NAMALWA (cell line): ENCODE results near the gene HHAT.
"Not testable (repeated sequence)": the region's sequence is repeated elsewhere in the genome, so short reads cannot be mapped to it uniquely, and the experiment has no call there.

Source experiments
- DNase-seq: peaks from one replicate; pipeline ENCODE4 v3.0.0-alpha.2; 2015; ENCODE audit warnings: low spot score

Gene HHAT

DNA sequence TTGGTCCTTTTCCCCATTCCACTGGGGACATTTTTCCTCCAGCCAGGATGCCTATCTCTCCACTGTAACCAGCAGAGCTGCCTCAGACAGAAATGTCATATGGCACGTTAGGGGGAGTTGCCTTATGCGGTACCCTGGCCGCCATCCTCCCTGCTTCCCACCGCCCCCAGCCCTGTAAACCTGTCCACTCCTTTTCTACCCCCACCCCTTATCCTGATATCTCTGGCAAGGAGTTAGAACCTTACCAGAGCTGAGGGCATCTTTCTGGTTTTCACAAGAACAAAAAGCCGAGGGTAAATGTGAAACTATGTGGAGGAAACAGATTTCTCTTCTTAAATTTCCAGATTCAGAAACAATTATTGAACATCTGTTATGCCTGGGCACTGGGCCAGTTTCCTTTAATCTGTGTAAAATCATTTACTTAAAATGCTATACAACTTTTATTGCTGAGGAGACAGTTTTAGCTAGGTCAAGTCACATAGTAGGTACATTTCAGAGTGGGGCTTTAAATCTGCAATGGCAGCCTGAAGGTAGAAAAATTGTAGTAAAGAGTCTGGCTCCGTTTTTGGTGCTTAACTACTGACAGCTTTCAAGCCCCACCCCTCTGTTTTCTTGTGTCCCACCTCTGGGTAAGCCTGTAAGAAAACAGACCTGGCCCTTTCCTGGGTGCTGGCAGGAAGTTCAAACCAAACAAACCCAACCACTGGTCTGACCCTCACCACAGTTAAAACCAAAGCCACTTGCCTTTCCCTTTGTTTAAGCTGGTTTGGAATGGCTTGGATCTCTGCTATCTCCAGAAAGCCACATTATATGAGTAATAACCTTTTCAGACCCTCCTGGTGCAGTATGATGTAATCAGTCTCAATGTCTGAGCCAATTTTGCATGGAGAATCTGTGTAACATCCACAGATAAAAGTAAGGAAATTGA is 319.0 kb downstream of the HHAT start:
- no peak for DNase-seq

DNA sequence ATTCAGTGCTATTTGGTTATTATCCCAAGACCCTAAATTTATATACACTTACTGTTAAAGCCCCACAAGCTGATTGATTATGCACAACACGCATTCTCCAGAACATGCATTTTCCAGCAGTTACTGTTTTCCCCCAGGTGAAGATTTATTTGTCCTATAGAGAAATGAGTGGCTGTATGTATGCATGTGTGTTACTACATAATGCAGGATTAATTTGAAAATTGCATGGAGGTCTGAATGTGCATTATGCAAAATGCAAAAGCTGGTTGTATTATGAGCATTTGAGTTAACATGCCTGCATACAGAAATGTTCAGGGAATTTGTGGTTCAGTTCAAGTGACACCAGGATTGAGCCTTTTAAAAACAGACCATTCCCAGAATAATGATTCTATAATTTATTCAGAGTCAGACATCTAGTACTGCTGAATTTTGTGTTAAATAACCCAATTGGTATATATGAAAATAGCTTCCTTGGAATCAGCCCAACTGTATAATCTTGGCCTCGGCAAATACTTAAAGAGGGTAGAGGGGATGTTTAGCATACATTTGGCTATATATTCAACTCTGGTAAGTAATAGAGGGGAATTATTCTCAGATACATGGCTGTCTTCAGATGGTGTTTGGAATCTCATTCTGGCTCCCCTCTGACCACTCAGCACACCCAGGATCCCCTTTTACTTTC is 320.0 kb downstream of the HHAT start:
- DNase-seq = no peak

DNA sequence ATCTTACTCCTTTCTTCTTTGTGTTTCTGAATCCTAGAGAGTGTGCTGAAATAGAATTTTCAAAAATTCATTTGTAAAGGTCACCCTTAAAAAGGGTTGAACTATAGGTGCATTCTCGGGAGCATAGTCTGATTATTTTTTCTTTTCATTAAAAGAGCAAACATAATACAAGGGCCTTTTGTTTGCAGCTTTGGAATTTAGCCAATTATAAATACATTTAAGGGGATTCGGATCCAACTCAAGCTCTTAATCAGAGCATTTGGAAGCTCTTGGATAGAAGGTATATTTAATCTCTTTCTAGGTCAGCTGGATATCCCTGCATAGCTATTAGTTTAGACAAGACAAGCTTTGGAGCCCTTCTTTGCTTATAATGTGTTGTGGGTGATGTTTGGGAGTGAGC is 321.7 kb downstream of the HHAT start:
- no peak for DNase-seq

DNA sequence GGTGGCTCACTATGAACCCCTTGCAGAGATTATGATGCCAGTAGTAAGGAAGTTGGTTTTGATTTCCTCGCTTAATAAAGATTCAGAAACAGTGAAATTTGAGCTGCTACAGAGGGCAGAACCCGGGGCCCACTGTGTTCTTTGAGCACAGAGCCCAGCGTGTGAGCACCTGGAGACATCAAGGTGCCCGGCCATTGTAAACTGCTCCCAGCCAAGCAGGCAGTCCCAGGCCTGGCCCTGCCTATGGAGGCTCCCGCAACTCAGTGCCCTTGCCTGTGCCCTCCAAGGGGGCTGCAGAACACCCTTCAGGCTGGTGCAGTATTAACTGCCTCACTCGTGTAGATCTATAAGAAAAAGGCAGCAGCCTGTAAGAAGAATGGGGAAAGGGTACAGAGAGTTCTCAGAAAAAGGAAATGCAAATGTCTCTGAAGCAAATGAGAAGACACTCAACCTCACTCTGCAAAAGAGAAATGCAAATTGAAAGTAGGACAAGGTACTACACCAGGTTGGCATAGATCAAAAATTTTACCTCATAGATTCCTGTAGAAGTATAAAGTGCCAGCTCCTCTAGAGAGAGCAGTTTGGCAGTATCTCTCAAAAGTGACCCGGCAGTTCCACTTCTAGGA is 323.7 kb downstream of the HHAT start:
- DNase-seq = no peak

DNA sequence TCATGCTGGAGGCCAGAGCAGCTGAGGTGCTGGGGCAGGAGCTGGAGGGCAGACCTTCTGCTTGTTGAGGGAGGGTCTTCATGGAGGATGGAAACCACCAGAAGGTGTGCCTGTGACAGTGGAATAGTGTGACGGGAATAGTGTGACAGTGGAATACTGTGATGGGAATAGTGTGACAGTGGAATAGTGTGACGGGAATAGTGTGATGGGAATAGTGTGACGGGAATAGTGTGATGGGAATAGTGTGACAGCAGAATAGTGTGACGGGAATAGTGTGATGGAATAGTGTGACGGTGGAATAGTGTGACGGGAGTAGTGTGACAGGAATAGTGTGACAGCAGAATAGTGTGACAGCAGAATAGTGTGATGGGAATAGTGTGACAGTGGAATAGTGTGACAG is 325.1 kb downstream of the HHAT start:
- peak; percentile 31 for DNase-seq

DNA sequence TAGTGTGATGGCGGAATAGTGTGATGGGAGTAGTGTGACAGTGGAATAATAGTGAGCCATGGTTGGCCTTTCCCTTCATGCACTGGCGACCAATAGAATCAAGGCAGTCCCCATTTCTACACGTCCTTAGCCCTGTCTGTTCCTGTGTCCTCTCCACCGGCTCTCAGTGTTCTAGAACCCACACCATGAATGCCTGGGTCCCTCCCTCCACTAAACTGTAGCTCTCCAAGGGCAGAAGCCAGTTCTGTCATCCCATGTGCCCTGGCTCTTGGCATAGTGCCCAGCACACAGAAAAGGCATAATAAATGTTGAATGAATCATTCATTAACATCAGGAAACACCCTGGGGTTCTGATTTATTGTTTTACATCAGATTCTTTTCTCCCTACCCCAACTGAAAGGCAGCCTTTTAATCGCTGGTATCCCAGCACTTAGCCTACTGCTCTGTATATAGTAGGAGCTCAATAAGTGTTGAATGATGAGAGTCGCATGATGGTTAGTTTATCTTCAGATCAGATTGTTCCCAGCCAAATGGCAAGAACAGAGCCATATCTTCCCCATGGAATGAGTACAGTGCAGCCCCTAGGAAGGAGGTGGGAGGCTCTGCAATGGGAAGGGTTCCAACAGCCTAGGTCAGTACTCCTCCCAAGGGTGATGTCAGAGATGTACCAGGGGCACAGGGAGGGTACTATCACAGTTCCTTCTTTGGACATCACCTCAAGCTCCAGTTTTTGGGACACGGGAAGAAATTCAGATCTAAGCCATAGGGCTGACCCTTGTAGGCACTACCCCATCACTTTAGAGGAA is 325.7 kb downstream of the HHAT start:
- DNase-seq = peak; percentile 19

DNA sequence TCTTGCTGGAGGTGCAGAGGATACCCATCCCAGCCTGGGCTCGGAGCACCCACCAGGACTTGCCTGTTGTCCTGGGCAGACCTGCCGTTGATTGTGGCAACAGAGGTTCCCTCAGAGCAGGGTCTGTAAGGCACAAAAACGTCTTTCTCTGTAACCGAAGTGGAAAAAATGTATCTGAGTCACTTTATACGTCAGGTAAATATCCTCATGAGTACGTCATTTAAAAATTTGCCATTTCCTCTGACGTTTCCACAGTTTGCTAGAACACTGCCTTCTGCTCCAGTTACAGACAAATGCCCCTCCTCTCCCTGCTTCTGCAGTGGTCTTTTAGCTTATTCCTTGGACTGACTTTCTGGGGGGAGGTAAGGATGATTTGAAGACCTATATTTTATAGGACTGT is 326.8 kb downstream of the HHAT start:
- DNase-seq = no peak

DNA sequence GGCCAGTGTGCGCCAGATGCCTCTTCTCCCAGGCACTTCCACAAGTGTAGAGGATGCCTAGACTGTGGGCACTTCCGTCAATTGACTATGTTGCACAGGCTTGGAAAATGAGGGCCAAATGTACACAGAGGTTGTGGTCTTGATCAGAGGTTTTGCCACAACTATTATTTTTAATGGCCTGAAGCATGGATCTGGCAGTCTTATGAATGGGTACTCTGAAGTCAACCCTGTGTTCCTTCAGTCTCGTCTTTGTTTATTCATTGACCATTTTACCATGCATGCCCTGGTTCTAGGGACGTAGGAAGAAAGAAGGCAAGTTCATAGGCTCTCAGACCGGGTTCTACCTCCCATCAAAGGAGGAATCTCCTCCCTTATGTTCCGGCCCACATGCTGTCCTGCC is 329.1 kb downstream of the HHAT start:
- no peak for DNase-seq

DNA sequence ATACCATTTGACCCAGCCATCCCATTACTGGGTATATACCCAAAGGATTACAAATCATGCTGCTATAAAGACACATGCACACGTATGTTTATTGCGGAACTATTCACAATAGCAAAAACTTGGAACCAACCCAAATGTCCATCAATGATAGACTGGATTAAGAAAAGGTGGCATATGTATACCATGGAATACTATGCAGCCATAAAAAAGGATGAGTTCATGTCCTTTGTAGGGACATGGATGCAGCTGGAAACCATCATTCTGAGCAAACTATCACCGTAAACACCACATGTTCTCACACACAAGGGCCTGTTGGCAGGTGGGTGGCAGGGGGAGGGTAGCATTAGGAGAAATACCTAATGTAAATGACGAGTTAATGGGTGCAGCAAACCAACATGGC is 332.8 kb downstream of the HHAT start:
- not testable (repeated sequence) for DNase-seq

DNA sequence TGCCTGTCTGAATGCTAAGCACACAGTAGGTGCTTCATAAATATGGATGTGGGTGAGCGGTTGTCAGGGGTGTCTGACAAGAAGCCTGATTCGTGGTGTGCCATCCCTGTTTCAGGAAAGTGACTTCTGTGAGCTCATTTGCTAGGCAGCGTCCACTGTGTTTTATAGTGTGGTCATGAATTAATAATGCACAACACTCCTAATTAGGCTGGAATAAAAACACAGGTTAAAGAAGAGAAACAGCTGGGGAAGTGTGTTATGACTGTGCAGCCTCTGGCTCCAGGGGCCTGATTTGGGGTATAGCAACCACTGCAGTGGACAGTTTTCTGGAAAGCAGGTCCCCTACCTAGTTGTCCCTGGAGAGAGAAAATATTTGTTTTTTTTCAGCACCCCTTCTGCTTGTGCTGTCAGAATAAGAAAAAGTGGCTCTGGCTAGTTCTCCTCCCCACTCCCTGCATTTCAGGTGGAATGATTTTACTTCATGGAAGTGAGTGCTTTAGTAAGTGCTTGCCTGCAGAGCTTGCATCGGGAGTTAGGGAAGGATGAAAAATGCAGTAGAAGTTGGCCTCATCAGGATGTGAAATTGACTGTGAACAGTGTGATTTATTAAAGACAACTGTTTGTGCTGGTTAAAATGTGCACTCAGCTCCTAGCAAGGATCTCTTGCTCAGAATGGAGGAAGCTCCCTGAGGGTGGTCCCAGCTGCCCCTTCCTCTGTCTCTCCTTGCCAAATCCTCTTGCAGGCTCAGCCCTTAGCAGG is 333.8 kb downstream of the HHAT start:
- no peak for DNase-seq

DNA sequence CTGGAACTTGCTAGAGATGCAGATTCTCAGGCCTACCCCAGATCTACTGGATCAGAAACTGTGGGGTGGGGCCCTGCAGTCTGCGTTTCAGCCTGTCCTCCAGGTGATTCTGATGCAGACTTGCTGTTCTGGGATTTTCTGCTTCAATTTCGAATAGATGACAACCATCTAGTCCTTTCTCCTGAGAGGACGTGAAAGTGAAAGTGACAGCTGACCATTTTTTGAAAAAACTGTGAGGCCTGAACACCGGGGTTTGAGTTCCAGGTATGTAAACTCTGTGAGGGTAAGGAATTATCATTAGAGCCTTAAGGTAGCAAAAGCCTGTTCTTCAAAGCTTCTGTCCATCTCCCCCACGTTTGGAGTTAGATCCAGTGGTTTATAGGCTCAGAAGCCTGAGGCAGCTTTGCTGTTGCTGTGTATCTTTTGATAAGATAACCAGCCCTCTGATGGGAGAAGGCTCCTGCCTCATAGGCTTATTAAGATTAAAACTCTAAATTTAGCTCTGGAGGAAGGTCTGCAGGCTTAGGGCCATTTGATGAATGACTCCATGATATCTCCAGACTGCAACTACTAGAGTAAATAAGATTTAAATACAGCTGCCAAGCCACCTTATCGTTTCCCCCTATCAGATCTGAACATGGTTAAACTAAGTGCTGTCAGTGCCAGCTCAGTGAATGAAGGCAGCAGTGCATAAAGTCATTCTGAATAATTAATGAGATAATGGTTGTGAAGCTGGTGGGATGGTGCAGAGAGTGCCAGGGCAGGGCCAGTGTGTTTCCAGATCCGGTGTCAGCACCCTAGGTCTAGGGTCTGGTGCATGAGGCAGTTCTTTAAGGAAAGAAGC is 335.2 kb downstream of the HHAT start:
- DNase-seq = no peak

DNA sequence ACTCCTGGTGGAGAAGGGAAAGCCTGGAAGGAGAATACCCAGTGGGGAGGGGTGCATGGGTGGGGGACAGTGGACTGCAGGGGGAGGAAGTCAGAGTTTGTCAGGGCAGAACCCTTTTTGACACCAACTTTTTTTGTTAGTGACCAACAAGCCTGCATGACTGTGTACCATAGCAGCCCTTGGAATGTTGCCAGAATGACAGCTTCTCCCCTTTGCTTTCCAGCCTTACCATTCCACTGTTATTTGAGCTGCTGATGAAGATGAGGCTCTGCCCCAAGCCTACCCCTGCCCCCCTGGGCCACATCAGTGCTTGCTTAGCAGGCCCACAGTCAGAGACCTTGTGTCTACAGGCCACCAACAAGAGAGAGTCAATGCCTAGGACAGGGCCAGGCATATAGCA is 341.2 kb downstream of the HHAT start:
- no peak for DNase-seq

DNA sequence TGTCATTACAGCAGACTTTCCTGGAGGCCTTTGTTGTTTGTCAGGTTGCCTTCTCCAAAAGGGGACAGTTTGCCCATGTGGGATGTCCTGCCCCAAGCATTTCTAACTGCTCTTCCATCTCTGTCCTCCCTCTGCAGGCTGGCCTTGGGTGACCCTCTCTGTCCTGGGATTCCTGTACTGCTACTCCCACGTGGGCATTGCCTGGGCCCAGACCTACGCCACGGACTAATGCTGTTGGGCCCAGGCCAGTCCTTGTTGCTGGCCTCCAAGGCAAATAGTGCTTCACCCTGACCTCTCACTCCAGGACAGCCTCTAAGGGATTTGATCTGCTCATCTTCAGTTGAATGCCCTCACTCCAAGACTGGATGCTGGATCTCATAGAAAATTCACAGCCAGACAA is 345.4 kb downstream of the HHAT start:
- DNase-seq = no peak

DNA sequence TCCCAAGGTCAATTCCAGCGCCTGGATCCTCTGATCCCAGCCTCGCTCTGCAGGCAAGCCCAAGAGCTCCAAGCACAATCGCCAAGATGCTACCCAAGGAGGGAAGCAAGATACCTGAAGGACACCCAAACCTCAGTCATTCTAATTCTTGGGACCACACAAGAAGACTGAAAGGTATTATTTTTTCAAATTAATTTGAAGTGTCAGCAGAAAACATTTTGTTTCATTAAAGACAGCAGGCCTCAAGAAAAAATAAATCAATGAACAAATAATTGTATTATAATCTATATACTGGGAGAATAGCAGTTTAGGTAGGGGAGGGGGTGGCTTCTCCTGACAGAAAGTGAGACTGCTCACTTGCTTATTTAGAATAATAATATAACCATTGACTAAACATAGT is 347.8 kb downstream of the HHAT start:
- DNase-seq = no peak

DNA sequence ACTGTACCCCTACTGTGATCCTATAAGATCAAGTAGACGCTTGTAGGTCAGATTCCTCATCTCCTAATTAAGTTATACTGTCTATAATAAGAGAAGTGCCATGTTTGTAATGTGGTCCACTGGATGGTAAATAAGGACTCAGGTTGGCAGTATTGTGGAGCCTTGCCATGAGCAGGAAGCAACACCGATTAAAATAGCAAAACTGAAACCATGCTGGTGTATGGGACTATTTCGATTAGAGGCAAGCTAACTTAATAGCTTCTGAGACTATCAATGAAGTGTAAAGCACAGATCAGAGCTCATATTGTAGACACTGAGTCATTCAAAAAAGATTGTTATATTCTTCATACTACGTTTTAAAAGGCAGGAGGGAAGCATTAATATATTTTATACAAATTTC is 348.8 kb downstream of the HHAT start:
- no peak for DNase-seq

DNA sequence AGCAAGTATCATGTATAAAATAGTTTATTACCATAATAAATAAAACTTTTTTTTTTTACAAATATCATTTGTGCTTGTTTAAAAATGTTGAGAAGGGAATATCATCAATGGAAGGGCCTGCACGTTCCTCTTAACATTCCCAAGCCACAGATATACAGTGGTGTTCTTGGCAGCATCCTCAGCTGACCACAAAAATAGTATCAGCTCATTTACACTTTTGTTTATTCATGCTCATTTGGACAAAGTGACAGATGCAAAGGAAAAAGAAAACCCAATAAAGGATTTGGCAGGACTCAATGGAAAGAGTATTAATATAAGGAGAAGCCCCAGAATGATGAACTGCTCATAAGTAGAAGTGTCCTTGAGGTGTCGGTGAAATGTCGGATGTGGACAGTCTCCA is 349.6 kb downstream of the HHAT start:
- no peak for DNase-seq

DNA sequence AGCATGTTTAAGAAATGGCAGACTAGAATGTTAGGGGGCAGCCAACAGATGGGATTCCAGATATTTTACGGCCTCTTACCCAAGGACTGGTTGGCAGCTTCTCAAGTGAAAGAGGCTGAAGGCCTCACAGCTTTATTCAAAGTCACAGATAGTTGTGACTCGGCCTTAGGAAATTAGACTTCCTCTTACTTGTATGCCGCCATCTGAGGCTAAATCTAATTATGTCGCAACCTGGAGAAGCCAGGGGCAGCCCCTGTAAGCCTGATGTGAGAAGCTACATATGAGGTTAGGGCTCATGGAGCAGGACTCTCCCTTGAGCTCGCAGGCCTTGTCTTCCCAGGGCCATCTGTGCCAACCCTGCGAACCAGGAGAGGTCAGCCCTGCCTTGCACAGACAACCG is 352.5 kb downstream of the HHAT start:
- no peak for DNase-seq

DNA sequence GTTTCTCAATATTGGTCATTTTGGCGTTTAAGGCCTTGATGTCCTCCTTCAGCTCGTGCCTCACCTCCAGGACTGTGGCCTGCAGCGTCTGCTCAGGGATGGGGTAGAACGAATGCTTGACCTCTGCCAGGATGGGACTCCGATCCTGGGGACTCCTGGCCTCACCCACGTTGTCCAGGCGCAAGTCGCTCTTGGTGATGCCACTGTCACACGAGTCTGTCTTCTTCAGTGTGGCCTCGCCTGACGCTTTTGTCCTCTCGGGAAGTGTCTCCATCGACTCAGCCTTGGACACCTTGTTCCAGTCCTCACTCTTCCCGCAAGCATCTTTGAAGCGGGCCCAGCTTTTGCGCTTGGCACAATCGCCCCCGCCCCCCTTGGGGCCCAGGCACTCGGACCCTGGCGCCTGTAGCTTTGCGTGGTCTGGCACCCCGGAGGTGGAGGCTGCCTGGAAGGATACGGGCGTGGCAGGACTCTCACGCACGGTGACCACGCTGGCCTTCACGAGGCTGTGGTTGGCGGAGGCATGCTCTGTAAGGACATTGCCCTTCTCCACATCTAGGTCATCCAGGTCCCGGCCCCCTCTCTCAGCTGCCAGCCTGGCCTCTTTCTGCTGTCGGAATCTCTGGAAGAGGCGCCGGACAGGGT is 354.8 kb downstream of the HHAT start:
- DNase-seq = no peak

DNA sequence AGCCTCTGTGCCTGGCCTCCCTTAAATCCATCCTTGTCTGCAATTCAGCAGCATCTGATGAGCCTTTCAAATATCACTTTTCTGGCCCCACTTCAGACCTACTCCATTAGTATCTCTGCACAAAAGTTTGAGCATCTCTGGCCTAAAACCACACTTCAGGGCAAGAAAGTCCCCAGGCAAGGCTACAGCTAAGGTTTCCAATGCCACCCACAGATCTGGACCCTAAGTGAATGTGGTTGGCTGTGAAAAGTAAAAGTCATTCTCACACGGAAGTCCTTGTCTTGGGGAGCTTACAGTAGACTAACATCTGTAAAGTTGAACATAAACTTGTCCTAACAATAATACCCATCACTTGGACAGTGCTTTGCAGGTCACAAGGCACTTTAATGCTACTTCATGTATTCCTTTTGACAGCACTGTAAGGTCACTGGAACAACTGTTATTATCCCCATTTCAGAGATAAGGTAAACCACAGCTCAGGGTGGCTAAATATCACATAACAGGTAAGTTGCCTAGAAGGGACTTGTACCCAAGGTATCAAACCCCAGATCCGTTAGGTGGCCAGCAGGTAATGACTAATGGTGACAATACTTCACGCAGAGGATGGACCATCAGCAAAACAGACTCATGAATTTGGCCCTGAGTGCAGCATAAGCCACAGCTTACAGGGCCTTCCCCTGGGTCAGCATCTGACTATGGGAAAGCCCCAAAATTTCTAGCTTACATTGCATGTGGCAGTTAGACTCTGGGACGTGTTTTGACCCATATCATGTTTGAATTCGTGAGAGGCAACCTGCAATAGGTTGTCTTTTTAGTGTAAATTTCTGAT is 356.0 kb downstream of the HHAT start:
- no peak for DNase-seq
